MCF 10A (cell line): ENCODE measurements around the gene TMEM14A. TPM values are rescaled to one million over a fixed set of nuclear protein-coding genes. Genes with fewer than 3 reads are reported as not detected.

Source experiments
- BruUV-seq: library from RNA; stranded (reverse); fragments of 400-500 nt; replicated peaks from 2 replicates; lab custom pipeline; 2021; lab: Mats Ljungman, UMichigan
- CTCF ChIA-PET: fragments of 300-600 bp; sonication (Branson Sonifier 250); formaldehyde crosslinking; extraction: SDS; loops from one replicate; lab custom pipeline; 2021; ENCODE audit warnings: antibody characterized with exemption, inconsistent platforms; lab: Yijun Ruan, JAX
- POLR2A ChIA-PET: fragments of 300-600, 350-650 bp; sonication (Branson Sonifier 250); formaldehyde crosslinking; extraction: SDS; loops from one replicate; lab custom pipeline; 2020; ENCODE audit warnings: antibody characterized with exemption, inconsistent platforms; lab: Yijun Ruan, JAX
- DNase-seq: peaks from one replicate; pipeline ENCODE4 v3.0.0-alpha.2; 2018; ENCODE audit not compliant: unreplicated experiment
- H3K27ac Mint-ChIP-seq: one replicate; pipeline ENCODE4 v1.8.0; 2022; ENCODE audit warnings: mild to moderate bottlenecking, low read depth, mixed read lengths; ENCODE audit not compliant: unreplicated experiment
- H3K27me3 Mint-ChIP-seq: one replicate; pipeline ENCODE4 v1.8.0; 2022; ENCODE audit warnings: mixed read lengths; ENCODE audit not compliant: insufficient read depth, unreplicated experiment
- H3K36me3 Mint-ChIP-seq: one replicate; pipeline ENCODE4 v1.8.0; 2022; ENCODE audit warnings: mild to moderate bottlenecking, moderate library complexity, mixed read lengths; ENCODE audit not compliant: insufficient read depth, unreplicated experiment
- H3K4me1 Mint-ChIP-seq: one replicate; pipeline ENCODE4 v1.8.0; 2022; ENCODE audit warnings: mixed read lengths; ENCODE audit not compliant: insufficient read depth, unreplicated experiment
- H3K4me3 Mint-ChIP-seq: one replicate; pipeline ENCODE4 v1.8.0; 2022; ENCODE audit warnings: mild to moderate bottlenecking, moderate library complexity, mixed read lengths; ENCODE audit not compliant: unreplicated experiment
- H3K9me3 Mint-ChIP-seq: one replicate; pipeline ENCODE4 v1.8.0; 2022; ENCODE audit warnings: mixed read lengths; ENCODE audit not compliant: unreplicated experiment
- intact Hi-C: fragments of 100-400 bp; cut with micrococcal nuclease; formaldehyde crosslinking; loops from 2 replicates; pipeline ENCODE4 v1.14.1; 2022
- total RNA-seq: library from RNA; stranded (reverse); gene quantifications from 2 replicates; pipeline ENCODE4 v1.2.3, GENCODE V29; 2022
- TF ChIP-seq, protein P1 (sequence below): fragments of 200-600 bp; IDR thresholded peaks from one replicate; pipeline ENCODE4 v1.8.0; 2022; ENCODE audit warnings: antibody characterized with exemption, mild to moderate bottlenecking; ENCODE audit not compliant: unreplicated experiment

Gene TMEM14A
- total RNA-seq, 1 experiment from 2014 or later: 15.6 TPM

GRCh38 chr6:52663120-52663935 is 7.6 kb upstream of the TMEM14A start:
- Mint-ChIP-seq H3K27ac (no peak overlapping the region), H3K4me1 (no peaks in the 10 kb centered on the region), H3K36me3 (no peaks in the 10 kb centered on the region), H3K27me3 (no peaks in the 10 kb centered on the region), H3K4me3 (no peak overlapping the region), H3K9me3 (no peaks in the 10 kb centered on the region)
- BruUV-seq: no TSS peak
- intact Hi-C loops: loop anchor here (1.0 to 5.0 kb wide), 6 partner anchors 66 to 501 kb away; partner anchors contain the start of genes MCM3 and TRAM2
- TF ChIP-seq, protein P1, sequence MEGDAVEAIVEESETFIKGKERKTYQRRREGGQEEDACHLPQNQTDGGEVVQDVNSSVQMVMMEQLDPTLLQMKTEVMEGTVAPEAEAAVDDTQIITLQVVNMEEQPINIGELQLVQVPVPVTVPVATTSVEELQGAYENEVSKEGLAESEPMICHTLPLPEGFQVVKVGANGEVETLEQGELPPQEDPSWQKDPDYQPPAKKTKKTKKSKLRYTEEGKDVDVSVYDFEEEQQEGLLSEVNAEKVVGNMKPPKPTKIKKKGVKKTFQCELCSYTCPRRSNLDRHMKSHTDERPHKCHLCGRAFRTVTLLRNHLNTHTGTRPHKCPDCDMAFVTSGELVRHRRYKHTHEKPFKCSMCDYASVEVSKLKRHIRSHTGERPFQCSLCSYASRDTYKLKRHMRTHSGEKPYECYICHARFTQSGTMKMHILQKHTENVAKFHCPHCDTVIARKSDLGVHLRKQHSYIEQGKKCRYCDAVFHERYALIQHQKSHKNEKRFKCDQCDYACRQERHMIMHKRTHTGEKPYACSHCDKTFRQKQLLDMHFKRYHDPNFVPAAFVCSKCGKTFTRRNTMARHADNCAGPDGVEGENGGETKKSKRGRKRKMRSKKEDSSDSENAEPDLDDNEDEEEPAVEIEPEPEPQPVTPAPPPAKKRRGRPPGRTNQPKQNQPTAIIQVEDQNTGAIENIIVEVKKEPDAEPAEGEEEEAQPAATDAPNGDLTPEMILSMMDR: peak; percentile 82
- ChIA-PET POLR2A (interaction anchor here (1.0 to 2.1 kb wide), 6 partner anchors 11 to 250 kb away, joined by 3 to 9 read pairs (median 6); partner anchors contain the start of gene EFHC1), CTCF (interaction anchor here (0.6 to 3.9 kb wide), 27 partner anchors 9 to 971 kb away, joined by 3 to 101 read pairs (median 4); partner anchors contain the start of gene EFHC1)
- peak; percentile 79 for DNase-seq

DNA sequence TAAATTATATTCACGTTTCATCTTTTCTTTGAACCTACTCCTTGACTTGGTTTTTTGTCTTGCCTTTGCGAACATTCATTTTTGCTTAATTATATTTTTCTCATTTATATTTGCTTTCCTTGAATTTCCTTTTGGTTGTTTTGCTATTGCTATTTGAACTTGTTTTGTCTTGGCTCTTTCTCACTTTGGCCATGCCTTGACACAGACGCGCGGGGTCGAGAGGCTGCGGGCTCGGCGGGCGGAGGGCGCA is 7.1 kb upstream of the TMEM14A start:
- POLR2A ChIA-PET: interaction anchor here (1.1 kb wide), 1 partner anchor 250 kb away, joined by 3 read pairs; no protein-coding TSS in a partner anchor
- no peak overlapping the region for H3K4me3 Mint-ChIP-seq
- intact Hi-C loops: loop anchor here (1.0 to 5.0 kb wide), 6 partner anchors 67 to 502 kb away; partner anchors contain the start of genes MCM3 and TRAM2
- CTCF ChIA-PET: interaction anchor here (0.6 to 3.9 kb wide), 10 partner anchors 12 to 971 kb away, joined by 3 to 101 read pairs (median 10); partner anchors contain the start of gene EFHC1
- TF ChIP-seq, protein P1: no peak
- no peaks in the 10 kb centered on the region for H3K27me3 Mint-ChIP-seq
- no TSS peak for BruUV-seq
- no peaks in the 10 kb centered on the region for H3K36me3 Mint-ChIP-seq
- no peak overlapping the region for H3K27ac Mint-ChIP-seq
- DNase-seq: no peak
- H3K4me1 Mint-ChIP-seq: no peaks in the 10 kb centered on the region
- no peaks in the 10 kb centered on the region for H3K9me3 Mint-ChIP-seq

DNA sequence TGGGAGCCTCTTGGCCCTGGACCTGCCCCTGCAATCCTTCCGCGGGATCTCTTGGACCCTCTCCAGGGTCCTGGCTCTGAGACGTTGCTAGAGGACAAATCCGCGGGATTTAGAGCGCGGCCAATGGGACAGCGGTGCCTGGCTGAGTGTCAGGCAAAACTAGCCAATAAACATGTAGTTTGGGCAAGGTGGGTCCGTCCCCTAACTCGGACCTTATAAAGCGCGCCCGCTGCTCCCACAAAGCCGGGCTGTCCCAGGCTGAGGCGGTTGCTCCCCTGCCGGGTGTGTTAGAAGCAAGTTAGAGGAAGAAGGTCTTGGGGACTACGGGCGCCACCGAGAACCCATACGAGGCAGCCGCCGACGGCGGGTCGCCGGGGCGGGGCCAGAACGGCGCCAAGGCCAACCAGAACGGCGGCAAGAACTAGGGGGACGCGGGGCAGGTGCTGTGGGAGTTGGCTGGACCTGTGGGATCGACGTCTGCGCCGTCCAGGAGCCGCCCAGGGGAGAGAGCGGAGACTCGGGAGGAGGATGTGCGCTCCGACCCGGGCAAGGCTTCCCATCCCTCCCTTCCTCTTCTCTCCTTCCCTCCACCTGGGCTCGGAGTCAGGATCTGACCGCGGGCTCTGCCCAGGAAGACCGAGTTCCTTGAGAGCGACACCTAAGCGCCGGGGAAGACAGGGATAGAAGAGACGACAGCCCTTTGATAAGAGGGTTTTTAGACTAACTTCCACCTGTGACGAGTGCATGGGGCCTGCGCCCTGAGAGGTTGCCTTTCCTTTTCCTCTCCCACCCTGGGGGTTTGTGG is 6.5 kb upstream of the TMEM14A start:
- peak; percentile 94 for DNase-seq
- Mint-ChIP-seq H3K27ac (no peak overlapping the region), H3K4me1 (no peaks in the 10 kb centered on the region), H3K9me3 (no peaks in the 10 kb centered on the region), H3K4me3 (no peak overlapping the region), H3K27me3 (no peaks in the 10 kb centered on the region), H3K36me3 (no peaks in the 10 kb centered on the region)
- intact Hi-C loops: loop anchor here (5.0 kb wide), 3 partner anchors 67 to 502 kb away; no protein-coding TSS in a partner anchor
- TF ChIP-seq, protein P1: no peak
- POLR2A ChIA-PET: interaction anchor here (0.7 to 1.2 kb wide), 2 partner anchors 32 to 247 kb away, joined by 3 to 4 read pairs; no protein-coding TSS in a partner anchor
- BruUV-seq: TSS peak; percentile 60
- CTCF ChIA-PET: interaction anchor here (0.5 to 1.4 kb wide), 11 partner anchors 12 to 382 kb away, joined by 3 to 11 read pairs (median 4); partner anchors contain the start of gene MCM3
